MM.1S (cell line): ENCODE data around the gene UQCC5.

Experiments
- DNase-seq: peaks from one replicate; pipeline ENCODE4 v3.0.0-alpha.2; 2015
- H2AFZ ChIP-seq: fragments of 300-600 bp; sonication (generic); 2 replicates; pipeline ENCODE4 v1.6.0; 2016; ENCODE audit warnings: antibody characterized with exemption, low read length
- H3F3A ChIP-seq: fragments of 300-600 bp; sonication (generic); 2 replicates; pipeline ENCODE4 v1.6.1; 2016; ENCODE audit warnings: mild to moderate bottlenecking, antibody characterized with exemption, low read length, moderate library complexity, mixed read lengths; ENCODE audit not compliant: insufficient read depth
- H3K27ac ChIP-seq: fragments of 300-600 bp; sonication (generic); 2 replicates; pipeline ENCODE4 v1.5.1; 2016; ENCODE audit warnings: mild to moderate bottlenecking, low read length
- H3K27me3 ChIP-seq: fragments of 300-600 bp; sonication (generic); replicated peaks from 2 replicates; pipeline ENCODE4 v1.6.0; 2016; ENCODE audit warnings: low read length; ENCODE audit not compliant: insufficient read depth
- H3K36me3 ChIP-seq: fragments of 300-600 bp; sonication (generic); replicated peaks from 2 replicates; pipeline ENCODE4 v1.6.1; 2016; ENCODE audit warnings: mild to moderate bottlenecking, low read length, mixed read lengths; ENCODE audit not compliant: insufficient read depth
- H3K4me1 ChIP-seq: fragments of 300-600 bp; sonication (generic); 2 replicates; pipeline ENCODE4 v1.6.1; 2016; ENCODE audit warnings: low read length, mixed read lengths
- H3K4me2 ChIP-seq: fragments of 300-600 bp; sonication (generic); 2 replicates; pipeline ENCODE4 v1.6.0; 2016; ENCODE audit warnings: low read depth, low read length
- H3K4me3 ChIP-seq: fragments of 300-600 bp; sonication (generic); 2 replicates; pipeline ENCODE4 v1.5.1; 2016; ENCODE audit warnings: low read length, mixed read lengths
- H3K79me2 ChIP-seq: fragments of 300-600 bp; sonication (generic); 2 replicates; pipeline ENCODE4 v1.6.1; 2016; ENCODE audit warnings: mixed run types, low read length, mixed read lengths
- H3K9ac ChIP-seq: fragments of 300-600 bp; sonication (generic); 2 replicates; pipeline ENCODE4 v1.6.1; 2016; ENCODE audit warnings: low read length, mixed read lengths
- H3K9me2 ChIP-seq: fragments of 300-600 bp; sonication (generic); replicated peaks from 2 replicates; pipeline ENCODE4 v1.6.1; 2016; ENCODE audit warnings: mild to moderate bottlenecking, low read length, mixed read lengths; ENCODE audit not compliant: insufficient read depth
- H3K9me3 ChIP-seq: fragments of 300-600 bp; sonication (generic); replicated peaks from 2 replicates; pipeline ENCODE4 v1.6.1; 2016; ENCODE audit warnings: mild to moderate bottlenecking, low read length, mixed read lengths; ENCODE audit not compliant: insufficient read depth
- H4K20me1 ChIP-seq: fragments of 300-600 bp; sonication (generic); 2 replicates; pipeline ENCODE4 v1.6.1; 2016; ENCODE audit warnings: mild to moderate bottlenecking, low read length, moderate library complexity, mixed read lengths; ENCODE audit not compliant: insufficient read depth
- CTCF ChIP-seq: fragments of 300-600 bp; sonication (generic); IDR thresholded peaks from 2 replicates; pipeline ENCODE4 v1.5.1; 2016; ENCODE audit warnings: antibody characterized with exemption, low read length, mixed read lengths
- EZH2 ChIP-seq: fragments of 300-600 bp; sonication (generic); optimal IDR thresholded peaks from 2 replicates; pipeline ENCODE3; 2017; ENCODE audit warnings: low read depth, mild to moderate bottlenecking, antibody characterized with exemption, low read length, mixed read lengths
- EZH2phosphoT487 ChIP-seq: fragments of 300-600 bp; sonication (generic); IDR thresholded peaks from 2 replicates; pipeline ENCODE4 v1.6.1; 2018; ENCODE audit warnings: antibody characterized with exemption, low read length

Gene UQCC5

GRCh38 chr3:52490939-52491526 is 45.4 kb upstream of the UQCC5 start:
- Histone ChIP-seq H3K9me2 (no peaks in the 10 kb centered on the region), H3K36me3 (no peaks in the 10 kb centered on the region), H2AFZ (no peak overlapping the region), H4K20me1 (no peaks in the 10 kb centered on the region), H3K9me3 (no peaks in the 10 kb centered on the region), H3K4me3 (no peak overlapping the region), H3K4me2 (no peak overlapping the region), H3K27me3 (no peaks in the 10 kb centered on the region), H3K9ac (no peak overlapping the region), H3K4me1 (no peaks in the 10 kb centered on the region), H3K27ac (no peak overlapping the region), H3F3A (no peaks in the 10 kb centered on the region), H3K79me2 (no peaks in the 10 kb centered on the region)
- no peak for TF ChIP-seq EZH2phosphoT487
- TF ChIP-seq CTCF = no peak
- TF ChIP-seq EZH2 = no peak
- DNase-seq = no peak

DNA sequence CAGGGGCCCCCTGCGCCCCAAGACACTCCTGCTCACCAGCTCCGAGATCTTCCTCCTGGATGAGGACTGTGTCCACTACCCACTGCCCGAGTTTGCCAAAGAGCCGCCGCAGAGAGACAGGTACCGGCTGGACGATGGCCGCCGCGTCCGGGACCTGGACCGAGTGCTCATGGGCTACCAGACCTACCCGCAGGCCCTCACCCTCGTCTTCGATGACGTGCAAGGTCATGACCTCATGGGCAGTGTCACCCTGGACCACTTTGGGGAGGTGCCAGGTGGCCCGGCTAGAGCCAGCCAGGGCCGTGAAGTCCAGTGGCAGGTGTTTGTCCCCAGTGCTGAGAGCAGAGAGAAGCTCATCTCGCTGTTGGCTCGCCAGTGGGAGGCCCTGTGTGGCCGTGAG is 44.3 kb upstream of the UQCC5 start:
- no peaks in the 10 kb centered on the region for H3K4me1 ChIP-seq
- DNase-seq = no peak
- H3K4me2 ChIP-seq = no peak overlapping the region
- H3K79me2 ChIP-seq = no peaks in the 10 kb centered on the region
- H3K9ac ChIP-seq = no peak overlapping the region
- H3K4me3 ChIP-seq = no peak overlapping the region
- H4K20me1 ChIP-seq = no peaks in the 10 kb centered on the region
- no peaks in the 10 kb centered on the region for H3F3A ChIP-seq
- no peaks in the 10 kb centered on the region for H3K36me3 ChIP-seq
- no peaks in the 10 kb centered on the region for H3K9me3 ChIP-seq
- H2AFZ ChIP-seq = no peak overlapping the region
- no peak overlapping the region for H3K27ac ChIP-seq
- H3K9me2 ChIP-seq = no peaks in the 10 kb centered on the region
- no peak for TF ChIP-seq EZH2
- TF ChIP-seq CTCF = no peak
- no peak for TF ChIP-seq EZH2phosphoT487
- H3K27me3 ChIP-seq = no peaks in the 10 kb centered on the region

DNA sequence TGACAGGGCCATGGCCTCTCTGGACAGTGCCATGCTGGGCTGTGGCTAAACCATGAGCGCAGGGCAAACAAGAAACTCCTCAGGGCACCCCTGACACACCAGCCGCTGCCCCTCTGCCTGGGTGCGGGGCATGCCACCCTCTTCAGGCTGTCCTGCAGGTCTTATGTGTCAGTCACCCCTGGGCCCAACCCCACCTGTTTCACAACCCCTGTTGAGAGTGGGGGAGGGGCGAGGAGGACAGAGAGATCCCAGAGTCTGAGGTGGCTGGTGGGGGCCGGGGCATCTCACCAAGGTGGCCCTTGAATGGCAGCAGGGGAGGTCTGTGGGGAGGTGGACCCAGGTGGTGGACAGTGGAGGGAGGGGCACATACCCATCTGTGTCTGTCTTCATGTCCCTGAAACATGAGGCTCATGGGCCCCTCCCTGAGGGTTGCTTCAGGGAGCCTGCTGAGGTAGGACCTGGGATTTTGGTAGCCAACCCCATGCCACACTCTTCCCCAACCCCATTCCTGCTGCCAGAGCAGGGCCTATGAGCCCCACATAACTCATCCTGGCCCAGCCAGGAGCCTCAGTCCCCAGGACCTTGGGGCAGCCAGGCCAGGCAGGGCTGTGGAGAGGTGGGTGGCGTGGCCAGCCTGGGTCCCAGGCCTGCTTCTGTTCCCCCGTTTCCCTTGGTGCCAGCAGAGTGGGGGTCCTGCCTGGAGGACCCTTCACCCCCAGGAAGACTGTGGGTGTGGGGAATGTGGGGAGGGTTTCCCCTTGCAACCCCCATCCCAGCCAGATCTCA is 43.0 kb upstream of the UQCC5 start:
- Histone ChIP-seq H3F3A (no peaks in the 10 kb centered on the region), H4K20me1 (no peaks in the 10 kb centered on the region), H3K79me2 (no peaks in the 10 kb centered on the region), H3K9me2 (no peaks in the 10 kb centered on the region), H3K9ac (no peak overlapping the region), H3K9me3 (no peaks in the 10 kb centered on the region), H3K4me1 (no peaks in the 10 kb centered on the region), H3K36me3 (no peaks in the 10 kb centered on the region), H3K27ac (no peak overlapping the region), H3K27me3 (no peaks in the 10 kb centered on the region), H3K4me2 (no peak overlapping the region), H2AFZ (no peak overlapping the region), H3K4me3 (no peak overlapping the region)
- DNase-seq = no peak
- TF ChIP-seq EZH2 = no peak
- TF ChIP-seq CTCF = no peak
- TF ChIP-seq EZH2phosphoT487 = no peak
